Right forelimb (tissue), 1 donor: ENCODE measurements around the gene FOXM1.
A peak's percentile ranks its signal among the peaks of the same experiment; 100 is the strongest.
"Not testable (repeated sequence)": the region's sequence is repeated elsewhere in the genome, so short reads cannot be mapped to it uniquely, and the experiment has no call there.

Experiments
- DNase-seq: peaks from one replicate; pipeline ENCODE4 v3.0.0-alpha.2; 2018

The FOXM1 gene

GRCh38 chr12:2879853-2880252 is 2.9 kb upstream of the FOXM1 start:
- DNase-seq = no peak

- no peak for DNase-seq
Measured at GRCh38 chr12:2877953-2878732, 1.2 kb upstream of the FOXM1 start.

GRCh38 chr12:2876431-2877046 is 435 bp downstream of the FOXM1 start:
- DNase-seq = no peak

GRCh38 chr12:2868986-2869632 is 7.9 kb downstream of the FOXM1 start:
- DNase-seq = not testable (repeated sequence)

- DNase-seq = no peak
Measured at GRCh38 chr12:2864198-2864597, 12.8 kb downstream of the FOXM1 start.

GRCh38 chr12:2863402-2863801 is 13.6 kb downstream of the FOXM1 start:
- DNase-seq = not testable (repeated sequence)

GRCh38 chr12:2862876-2863275 is 14.1 kb downstream of the FOXM1 start:
- DNase-seq = no peak

GRCh38 chr12:2860170-2860569 is 16.8 kb downstream of the FOXM1 start:
- no peak for DNase-seq

GRCh38 chr12:2858944-2859421 is 18.0 kb downstream of the FOXM1 start:
- DNase-seq = no peak

- no peak for DNase-seq
Measured at GRCh38 chr12:2858334-2858733, 18.6 kb downstream of the FOXM1 start.

GRCh38 chr12:2857576-2857975 is 19.4 kb downstream of the FOXM1 start:
- no peak for DNase-seq

GRCh38 chr12:2857021-2857431 is 19.9 kb downstream of the FOXM1 start, which contains the start of gene TEX52:
Gene TEX52 (minus strand): TSS chr12:2857039. CDS start chr12:2857026, 13 bp downstream.
- no peak for DNase-seq

GRCh38 chr12:2856051-2856450 is 20.9 kb downstream of the FOXM1 start:
- DNase-seq = no peak

- DNase-seq = no peak
Measured at GRCh38 chr12:2855546-2855945, 21.4 kb downstream of the FOXM1 start.

- DNase-seq = no peak
Measured at GRCh38 chr12:2854669-2855453, 22.1 kb downstream of the FOXM1 start.

GRCh38 chr12:2853626-2854025 is 23.3 kb downstream of the FOXM1 start:
- peak; percentile 89 for DNase-seq

- no peak for DNase-seq
Measured at GRCh38 chr12:2851931-2852330, 25.0 kb downstream of the FOXM1 start.

GRCh38 chr12:2845280-2845679 is 31.7 kb downstream of the FOXM1 start:
- no peak for DNase-seq

- DNase-seq = no peak
Measured at GRCh38 chr12:2844786-2845185, 32.2 kb downstream of the FOXM1 start.

- DNase-seq = no peak
Measured at GRCh38 chr12:2842948-2843347, 34.0 kb downstream of the FOXM1 start.

- DNase-seq = no peak
Measured at GRCh38 chr12:2841056-2841650, 35.8 kb downstream of the FOXM1 start.

- DNase-seq = no peak
Measured at GRCh38 chr12:2836574-2836973, 40.4 kb downstream of the FOXM1 start.
